Adipocyte (in vitro differentiated cells): ENCODE results near the gene GPR157.

ENCODE experiments used
- DNase-seq: peaks from one replicate; pipeline ENCODE4 v3.0.0-alpha.2; 2015; ENCODE audit warnings: low read depth
- H3K27me3 ChIP-seq: replicated peaks from 2 replicates; pipeline ENCODE4 v1.7.0; 2013; ENCODE audit warnings: mild to moderate bottlenecking, low read length, moderate library complexity; ENCODE audit not compliant: control insufficient read depth, insufficient read depth
- H3K36me3 ChIP-seq: 2 replicates; pipeline ENCODE4 v1.7.0; 2013; ENCODE audit warnings: low read length, mild to moderate bottlenecking, moderate library complexity; ENCODE audit not compliant: control insufficient read depth, insufficient read depth, severe bottlenecking
- H3K4me1 ChIP-seq: 2 replicates; pipeline ENCODE4 v1.7.0; 2013; ENCODE audit warnings: mild to moderate bottlenecking, low read length, moderate library complexity; ENCODE audit not compliant: control insufficient read depth, insufficient read depth
- H3K4me3 ChIP-seq: 2 replicates; pipeline ENCODE4 v1.7.0; 2013; ENCODE audit warnings: mild to moderate bottlenecking, low read length, moderate library complexity
- H3K9ac ChIP-seq: 2 replicates; pipeline ENCODE4 v1.7.0; 2013; ENCODE audit warnings: mild to moderate bottlenecking, low read length, moderate library complexity
- H3K9me3 ChIP-seq: 2 replicates; pipeline ENCODE4 v1.7.0; 2013; ENCODE audit warnings: mild to moderate bottlenecking, low read length, moderate library complexity; ENCODE audit not compliant: control insufficient read depth

Gene GPR157, protein sequence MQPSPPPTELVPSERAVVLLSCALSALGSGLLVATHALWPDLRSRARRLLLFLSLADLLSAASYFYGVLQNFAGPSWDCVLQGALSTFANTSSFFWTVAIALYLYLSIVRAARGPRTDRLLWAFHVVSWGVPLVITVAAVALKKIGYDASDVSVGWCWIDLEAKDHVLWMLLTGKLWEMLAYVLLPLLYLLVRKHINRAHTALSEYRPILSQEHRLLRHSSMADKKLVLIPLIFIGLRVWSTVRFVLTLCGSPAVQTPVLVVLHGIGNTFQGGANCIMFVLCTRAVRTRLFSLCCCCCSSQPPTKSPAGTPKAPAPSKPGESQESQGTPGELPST

DNA sequence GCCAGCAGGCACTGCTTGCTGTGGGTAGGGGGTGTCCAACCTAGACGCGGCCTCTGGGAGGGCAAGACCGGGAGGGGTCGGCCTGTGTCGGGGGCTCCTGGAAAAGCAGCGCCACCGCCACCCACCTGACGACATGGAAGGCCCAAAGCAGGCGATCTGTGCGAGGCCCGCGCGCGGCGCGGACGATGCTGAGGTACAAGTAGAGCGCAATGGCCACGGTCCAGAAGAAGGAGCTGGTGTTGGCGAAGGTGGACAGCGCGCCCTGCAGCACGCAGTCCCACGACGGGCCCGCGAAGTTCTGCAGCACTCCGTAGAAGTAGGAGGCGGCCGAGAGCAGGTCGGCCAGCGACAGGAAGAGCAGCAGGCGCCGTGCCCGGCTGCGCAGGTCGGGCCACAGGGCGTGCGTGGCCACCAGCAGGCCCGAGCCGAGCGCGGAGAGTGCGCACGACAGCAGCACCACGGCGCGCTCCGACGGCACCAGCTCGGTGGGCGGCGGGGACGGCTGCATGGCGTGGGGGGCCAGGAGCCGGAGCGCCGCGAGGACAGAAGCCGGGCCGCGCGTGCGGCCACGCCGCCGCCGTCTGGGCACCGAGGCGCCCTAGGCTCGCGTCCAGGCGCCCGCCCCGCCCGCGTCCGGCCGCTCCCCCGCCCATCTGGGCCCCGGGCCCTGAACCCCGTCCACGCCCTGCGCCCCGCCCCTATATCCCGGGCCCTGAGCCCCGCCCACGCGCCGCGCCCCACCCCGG lies at the start of gene GPR157:
TSS of gene GPR157 (minus strand) at position 583 of the 746 bp plus-strand sequence. CDS start at position 508, 75 bp downstream.
- Histone ChIP-seq H3K9me3 (no peaks in the 10 kb centered on the region), H3K27me3 (no peaks in the 10 kb centered on the region), H3K4me3 (peak within 1 kb of the TSS; percentile 82), H3K9ac (peak within 1 kb of the TSS; percentile 84), H3K36me3 (no peaks in the 10 kb centered on the region), H3K4me1 (peaks cover 26% of the 10 kb centered on the region)
- peak; percentile 91 for DNase-seq

- no peak for DNase-seq
- Histone ChIP-seq H3K36me3 (peaks cover 43% of the 10 kb centered on the region), H3K4me1 (peaks cover 11% of the 10 kb centered on the region), H3K9me3 (no peaks in the 10 kb centered on the region), H3K27me3 (no peaks in the 10 kb centered on the region), H3K9ac (no peak overlapping the region), H3K4me3 (no peak overlapping the region)
Measured at GRCh38 chr1:9174762-9175161, 45.9 kb upstream of the GPR157 start.

- Histone ChIP-seq H3K27me3 (no peaks in the 10 kb centered on the region), H3K4me1 (peaks cover 14% of the 10 kb centered on the region), H3K36me3 (peaks cover 47% of the 10 kb centered on the region), H3K9ac (no peak overlapping the region), H3K4me3 (no peak overlapping the region), H3K9me3 (no peaks in the 10 kb centered on the region)
- peak; percentile 19 for DNase-seq
Measured at GRCh38 chr1:9174243-9174642, 45.3 kb upstream of the GPR157 start.

- DNase-seq, result no peak
- no peak overlapping the region for H3K9ac ChIP-seq
- H3K36me3 ChIP-seq, result peaks cover 32% of the 10 kb centered on the region
- H3K4me1 ChIP-seq, result peaks cover 21% of the 10 kb centered on the region
- no peak overlapping the region for H3K4me3 ChIP-seq
- no peaks in the 10 kb centered on the region for H3K27me3 ChIP-seq
- H3K9me3 ChIP-seq, result no peaks in the 10 kb centered on the region
Measured at GRCh38 chr1:9169601-9170137, 40.8 kb upstream of the GPR157 start.

- Histone ChIP-seq H3K27me3 (no peaks in the 10 kb centered on the region), H3K4me3 (no peak overlapping the region), H3K4me1 (peaks cover 34% of the 10 kb centered on the region), H3K36me3 (peaks cover 27% of the 10 kb centered on the region), H3K9ac (no peak overlapping the region), H3K9me3 (no peaks in the 10 kb centered on the region)
- no peak for DNase-seq
Measured at GRCh38 chr1:9167638-9168037, 38.7 kb upstream of the GPR157 start.

DNA sequence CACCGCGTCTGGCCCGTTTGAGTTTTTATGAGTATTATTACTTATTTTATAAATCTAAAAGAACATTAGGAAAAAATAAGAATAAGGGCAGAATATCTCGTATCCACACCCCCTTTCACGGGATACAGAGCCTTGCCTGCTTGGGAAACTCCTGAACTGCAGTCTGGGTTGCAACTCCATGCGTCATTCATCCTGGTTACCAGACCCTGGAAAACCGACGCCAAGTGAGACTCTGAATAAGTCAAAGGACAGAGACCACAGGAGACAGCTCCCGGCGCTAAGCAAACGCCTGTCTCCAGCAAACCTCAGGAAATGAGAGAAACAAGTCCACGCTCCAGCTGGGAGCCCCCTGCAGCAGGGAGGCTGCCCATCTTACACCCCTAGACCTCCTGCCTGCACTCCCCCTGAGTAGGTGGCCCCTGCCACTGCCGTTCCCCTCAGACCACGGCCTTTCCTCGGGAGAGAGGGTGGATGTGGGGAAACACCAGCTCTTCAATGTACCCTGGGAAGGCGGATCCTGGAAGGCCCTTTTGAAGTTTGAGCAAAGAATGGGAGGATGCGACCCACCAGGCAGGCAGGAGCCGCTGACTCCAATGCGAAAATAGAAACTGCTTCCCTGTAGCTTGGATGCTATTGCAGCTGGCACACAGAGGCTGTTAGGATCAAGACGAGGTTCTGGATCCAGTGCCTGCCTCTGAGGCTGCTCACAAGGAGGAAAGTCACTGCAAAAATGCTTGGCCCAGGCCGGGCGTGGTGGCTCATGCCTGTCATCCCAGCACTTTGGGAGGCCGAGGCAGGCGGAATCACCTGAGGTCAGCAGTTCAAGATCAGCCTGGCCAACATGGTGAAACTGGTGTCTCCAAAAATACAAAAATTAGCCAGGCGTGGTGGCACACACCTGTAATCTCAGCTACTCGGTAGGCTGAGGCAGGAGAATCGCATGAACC lies 37.7 kb upstream of the GPR157 start:
- H3K9me3 ChIP-seq, result no peaks in the 10 kb centered on the region
- H3K9ac ChIP-seq, result no peak overlapping the region
- DNase-seq, result no peak
- H3K36me3 ChIP-seq, result peaks cover 32% of the 10 kb centered on the region
- H3K4me1 ChIP-seq, result peaks cover 38% of the 10 kb centered on the region
- no peaks in the 10 kb centered on the region for H3K27me3 ChIP-seq
- H3K4me3 ChIP-seq, result no peak overlapping the region

GRCh38 chr1:9165396-9165795 lies 36.5 kb upstream of the GPR157 start:
- Histone ChIP-seq H3K4me1 (peaks cover 38% of the 10 kb centered on the region), H3K9me3 (no peaks in the 10 kb centered on the region), H3K27me3 (no peaks in the 10 kb centered on the region), H3K36me3 (peaks cover 35% of the 10 kb centered on the region), H3K4me3 (no peak overlapping the region), H3K9ac (no peak overlapping the region)
- DNase-seq, result no peak

DNA sequence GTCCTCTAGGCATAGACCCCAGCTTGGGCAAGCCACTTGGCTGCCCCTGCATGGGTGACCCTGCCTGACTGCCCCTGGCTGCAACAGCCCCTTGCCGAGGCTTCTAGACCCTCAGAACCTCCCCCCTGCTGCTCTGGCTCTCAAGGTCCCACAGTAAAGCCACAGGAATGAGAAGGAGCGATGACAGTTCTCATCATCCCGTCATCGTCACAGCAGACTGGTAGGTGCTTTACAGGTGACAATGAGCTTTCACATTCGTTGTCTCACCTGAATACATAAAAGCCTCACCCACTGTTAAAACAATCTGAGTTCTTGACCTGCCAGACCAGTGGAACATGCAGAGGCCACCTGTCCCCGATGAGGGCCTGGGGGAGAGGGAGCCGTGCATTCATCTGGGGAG lies 36.0 kb upstream of the GPR157 start:
- no peak for DNase-seq
- peaks cover 38% of the 10 kb centered on the region for H3K36me3 ChIP-seq

GRCh38 chr1:9164532-9164900 lies 35.6 kb upstream of the GPR157 start:
- no peak overlapping the region for H3K4me3 ChIP-seq
- H3K9ac ChIP-seq, result peak overlapping the region; percentile 30
- H3K36me3 ChIP-seq, result peaks cover 36% of the 10 kb centered on the region
- no peaks in the 10 kb centered on the region for H3K9me3 ChIP-seq
- no peaks in the 10 kb centered on the region for H3K27me3 ChIP-seq
- H3K4me1 ChIP-seq, result peaks cover 33% of the 10 kb centered on the region
- DNase-seq, result peak; percentile 35

More for the DNA sequence above, 36.0 kb upstream of the GPR157 start:
- H3K9ac ChIP-seq, result peak overlapping the region; percentile 30
- H3K4me1 ChIP-seq, result peaks cover 37% of the 10 kb centered on the region
- no peaks in the 10 kb centered on the region for H3K27me3 ChIP-seq
- H3K9me3 ChIP-seq, result no peaks in the 10 kb centered on the region
- no peak overlapping the region for H3K4me3 ChIP-seq

- no peaks in the 10 kb centered on the region for H3K9me3 ChIP-seq
- no peak overlapping the region for H3K4me3 ChIP-seq
- H3K27me3 ChIP-seq, result no peaks in the 10 kb centered on the region
- DNase-seq, result no peak
- H3K4me1 ChIP-seq, result peaks cover 32% of the 10 kb centered on the region
- H3K36me3 ChIP-seq, result peaks cover 30% of the 10 kb centered on the region
- no peak overlapping the region for H3K9ac ChIP-seq
Measured at GRCh38 chr1:9161963-9162362, 33.1 kb upstream of the GPR157 start.
